ENCODE results near the gene MYO1D. TPM values are rescaled to one million over a fixed set of nuclear protein-coding genes. Genes with fewer than 3 reads are reported as not detected.
"Not testable (repeated sequence)": the region's sequence is repeated elsewhere in the genome, so short reads cannot be mapped to it uniquely, and the experiment has no call there.

Gene MYO1D
- total and polyA plus RNA-seq, 5 donors, result 5.8 to 17.0 (median 10.4) TPM

GRCh38 chr17:32755045-32755805 is 121.7 kb downstream of the MYO1D start:
- no peaks in the 10 kb centered on the region for H3K27me3 ChIP-seq (ENCODE audit: control insufficient read depth, insufficient read depth)
- ATAC-seq (peak; percentile 65 to 73), DNase-seq (no peak)
- no peak overlapping the region for H3K27ac ChIP-seq (ENCODE audit: low read length)
- no peaks in the 10 kb centered on the region for H3K4me1 ChIP-seq (ENCODE audit: control insufficient read depth, insufficient read depth, low read length)
- no peaks in the 10 kb centered on the region for H3K9me3 ChIP-seq (ENCODE audit: control insufficient read depth, low read length)
- intact Hi-C loops (cut with DNase I), result loop anchor here in 2 of 4 donors (10.0 kb wide), 2 partner anchors 270 to 290 kb away; partner anchors contain the start of gene CDK5R1 (in 1 of the 2)
- H3K4me3 ChIP-seq (ENCODE audit: low read length), result no peak overlapping the region
- WGBS, result 78% methylated on average over 7 of the region's 7 CpGs

DNA sequence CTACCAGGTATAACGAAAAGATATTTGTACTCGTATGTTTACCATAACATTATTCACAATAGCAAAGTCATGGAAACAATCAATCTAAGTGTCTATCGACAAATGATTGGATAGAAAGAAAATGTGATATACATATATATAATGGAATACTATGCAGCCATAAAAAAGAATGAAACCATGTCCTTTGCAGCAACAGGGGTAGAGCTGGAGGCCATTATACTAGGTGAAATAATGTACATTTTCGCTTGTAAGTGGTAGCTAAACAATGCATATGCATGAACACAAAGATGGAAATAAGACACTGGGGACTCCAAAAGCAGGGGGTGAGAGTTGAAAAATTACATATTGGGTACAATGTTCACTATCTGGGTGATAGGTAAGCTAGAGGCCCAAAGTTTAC is 124.0 kb downstream of the MYO1D start:
- no peaks in the 10 kb centered on the region for H3K27me3 ChIP-seq (ENCODE audit: control insufficient read depth, insufficient read depth)
- H3K4me3 ChIP-seq (ENCODE audit: low read length), result no peak overlapping the region
- no peaks in the 10 kb centered on the region for H3K4me1 ChIP-seq (ENCODE audit: control insufficient read depth, insufficient read depth, low read length)
- DNase-seq (no peak), ATAC-seq (no peak)
- H3K9me3 ChIP-seq (ENCODE audit: control insufficient read depth, low read length), result no peaks in the 10 kb centered on the region
- 98% methylated on average over 4 of the region's 4 CpGs for WGBS
- intact Hi-C loops (cut with DNase I), result loop anchor here in 3 of 4 donors (5.0 to 10.0 kb wide), 4 partner anchors 96 to 288 kb away; partner anchors contain the start of gene CDK5R1 (in 1 of the 3)
- no peak overlapping the region for H3K27ac ChIP-seq (ENCODE audit: low read length)

- no peak for ATAC-seq
- H3K4me1 ChIP-seq (ENCODE audit: control insufficient read depth, insufficient read depth, low read length), result no peaks in the 10 kb centered on the region
- no peaks in the 10 kb centered on the region for H3K9me3 ChIP-seq (ENCODE audit: control insufficient read depth, low read length)
- intact Hi-C loops (cut with DNase I), result no loop called here
- WGBS, result 83% methylated on average over 2 of the region's 2 CpGs
- no peak overlapping the region for H3K27ac ChIP-seq (ENCODE audit: low read length)
- no peaks in the 10 kb centered on the region for H3K27me3 ChIP-seq (ENCODE audit: control insufficient read depth, insufficient read depth)
- H3K4me3 ChIP-seq (ENCODE audit: low read length), result no peak overlapping the region
- DNase-seq, result no peak
These were observed 129.1 kb downstream of the MYO1D start for GRCh38 chr17:32747856-32748255.

DNA sequence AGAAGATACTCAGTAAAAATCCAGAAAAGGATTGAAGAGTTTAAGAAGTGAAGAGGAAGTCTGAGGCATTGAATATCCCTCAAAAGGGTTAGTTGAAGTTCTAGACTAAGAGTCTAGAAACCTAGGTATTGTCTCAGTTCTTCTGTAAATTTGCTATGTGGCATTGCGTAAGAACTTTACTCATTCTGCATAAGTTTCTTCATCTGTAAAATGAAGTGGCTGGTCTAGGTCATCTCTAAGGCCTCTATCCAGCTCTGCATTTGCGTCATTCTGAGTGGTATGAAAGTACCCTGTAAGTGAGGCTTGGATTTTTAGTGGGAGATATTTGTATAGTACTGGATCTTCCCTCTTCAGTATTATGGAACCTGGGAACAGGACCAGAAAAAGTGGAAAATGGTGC is 130.2 kb downstream of the MYO1D start:
- Histone ChIP-seq H3K27ac (ENCODE audit: low read length) (no peak overlapping the region), H3K4me1 (ENCODE audit: control insufficient read depth, insufficient read depth, low read length) (no peaks in the 10 kb centered on the region), H3K27me3 (ENCODE audit: control insufficient read depth, insufficient read depth) (no peaks in the 10 kb centered on the region), H3K4me3 (ENCODE audit: low read length) (no peak overlapping the region), H3K9me3 (ENCODE audit: control insufficient read depth, low read length) (no peaks in the 10 kb centered on the region)
- DNase-seq, result no peak
- intact Hi-C loops (cut with DNase I), result no loop called here
- no peak for ATAC-seq
- 91% methylated on average over 2 of the region's 2 CpGs for WGBS

DNA sequence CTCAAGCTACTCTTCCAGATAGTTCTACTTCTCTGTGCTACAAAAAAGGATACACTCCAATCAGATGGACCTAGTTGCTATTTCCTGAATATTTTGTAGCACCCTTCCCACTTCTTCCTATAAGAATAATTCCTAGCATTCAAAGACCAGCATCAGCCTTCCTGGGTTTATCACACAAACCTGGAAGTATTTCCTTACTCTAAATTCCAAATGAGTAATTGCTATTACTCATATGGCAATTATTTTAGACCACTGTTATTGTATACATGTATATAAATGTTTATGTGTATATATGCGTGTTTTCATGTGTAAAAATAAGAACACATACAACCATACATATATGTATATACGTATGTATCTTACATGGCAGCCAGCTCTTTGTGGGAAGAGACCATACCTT is 130.6 kb downstream of the MYO1D start:
- Histone ChIP-seq H3K4me3 (ENCODE audit: low read length) (no peak overlapping the region), H3K4me1 (ENCODE audit: control insufficient read depth, insufficient read depth, low read length) (no peaks in the 10 kb centered on the region), H3K9me3 (ENCODE audit: control insufficient read depth, low read length) (no peaks in the 10 kb centered on the region), H3K27me3 (ENCODE audit: control insufficient read depth, insufficient read depth) (no peaks in the 10 kb centered on the region), H3K27ac (ENCODE audit: low read length) (no peak overlapping the region)
- intact Hi-C loops (cut with DNase I), result no loop called here
- DNase-seq (no peak), ATAC-seq (no peak)
- WGBS, result 93% methylated on average over 2 of the region's 2 CpGs

GRCh38 chr17:32742681-32743538 is 134.0 kb downstream of the MYO1D start:
- Histone ChIP-seq H3K27me3 (ENCODE audit: control insufficient read depth, insufficient read depth) (no peaks in the 10 kb centered on the region), H3K4me1 (ENCODE audit: control insufficient read depth, insufficient read depth, low read length) (no peaks in the 10 kb centered on the region), H3K4me3 (ENCODE audit: low read length) (no peak overlapping the region), H3K9me3 (ENCODE audit: control insufficient read depth, low read length) (no peaks in the 10 kb centered on the region), H3K27ac (ENCODE audit: low read length) (no peak overlapping the region)
- ATAC-seq (no peak), DNase-seq (no peak)
- WGBS, result 72% methylated on average over 4 of the region's 4 CpGs
- intact Hi-C loops (cut with DNase I), result no loop called here

DNA sequence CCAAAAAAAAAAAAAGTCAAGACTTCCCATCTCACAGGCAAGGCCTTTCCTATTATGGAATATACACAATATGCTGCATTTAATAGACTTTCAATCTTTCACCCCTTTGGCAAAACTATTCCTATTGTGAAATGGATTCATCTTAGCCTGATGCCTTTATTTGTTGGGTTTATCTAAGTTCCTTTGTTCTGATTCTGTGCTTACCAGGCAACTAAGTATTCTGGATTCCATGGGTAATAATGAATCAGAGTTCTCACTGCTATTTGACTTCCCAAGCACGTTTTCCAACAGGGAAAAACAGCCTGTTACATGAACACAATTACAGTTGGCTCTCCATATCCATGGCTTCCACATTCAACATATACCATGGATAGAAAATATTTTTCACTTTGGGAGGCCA is 135.5 kb downstream of the MYO1D start:
- DNase-seq, result no peak
- no peaks in the 10 kb centered on the region for H3K4me1 ChIP-seq (ENCODE audit: control insufficient read depth, insufficient read depth, low read length)
- intact Hi-C loops (cut with DNase I), result no loop called here
- ATAC-seq, result no peak
- no peaks in the 10 kb centered on the region for H3K9me3 ChIP-seq (ENCODE audit: control insufficient read depth, low read length)
- no peak overlapping the region for H3K27ac ChIP-seq (ENCODE audit: low read length)
- WGBS, result 88% methylated on average over 1 of the region's 1 CpG
- H3K27me3 ChIP-seq (ENCODE audit: control insufficient read depth, insufficient read depth), result no peaks in the 10 kb centered on the region
- no peak overlapping the region for H3K4me3 ChIP-seq (ENCODE audit: low read length)

DNA sequence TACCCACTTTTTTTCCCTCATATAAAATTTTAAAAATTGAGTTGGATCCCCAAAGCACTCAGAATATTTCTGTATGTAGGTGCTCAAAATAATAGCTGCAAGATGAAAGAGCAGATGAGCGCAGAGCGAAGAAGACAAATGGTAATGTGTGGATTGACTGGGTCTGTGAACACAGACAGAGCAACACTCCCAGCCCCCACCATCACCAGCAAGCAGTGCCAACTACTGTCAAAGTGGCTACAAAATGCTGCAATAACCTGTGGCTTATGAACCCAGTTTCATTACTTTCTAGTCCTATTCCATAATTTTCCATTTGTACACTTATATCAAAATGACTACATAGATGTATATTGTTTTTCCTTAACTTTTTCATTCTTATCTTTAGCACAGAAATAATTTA is 137.2 kb downstream of the MYO1D start:
- intact Hi-C loops (cut with DNase I), result no loop called here
- no peak overlapping the region for H3K27ac ChIP-seq (ENCODE audit: low read length)
- no peaks in the 10 kb centered on the region for H3K27me3 ChIP-seq (ENCODE audit: control insufficient read depth, insufficient read depth)
- H3K4me1 ChIP-seq (ENCODE audit: control insufficient read depth, insufficient read depth, low read length), result no peaks in the 10 kb centered on the region
- ATAC-seq (no peak), DNase-seq (no peak)
- no peaks in the 10 kb centered on the region for H3K9me3 ChIP-seq (ENCODE audit: control insufficient read depth, low read length)
- no peak overlapping the region for H3K4me3 ChIP-seq (ENCODE audit: low read length)
- WGBS, result 97% methylated on average over 2 of the region's 2 CpGs

GRCh38 chr17:32739151-32739550 is 137.8 kb downstream of the MYO1D start:
- H3K4me1 ChIP-seq (ENCODE audit: control insufficient read depth, insufficient read depth, low read length); H3K27me3 ChIP-seq (ENCODE audit: control insufficient read depth, insufficient read depth); H3K9me3 ChIP-seq (ENCODE audit: control insufficient read depth, low read length); H3K4me3 ChIP-seq (ENCODE audit: low read length); DNase-seq; H3K27ac ChIP-seq (ENCODE audit: low read length); intact Hi-C loops (cut with DNase I); ATAC-seq: not testable (repeated sequence)
- 90% methylated on average over 4 of the region's 4 CpGs for WGBS

DNA sequence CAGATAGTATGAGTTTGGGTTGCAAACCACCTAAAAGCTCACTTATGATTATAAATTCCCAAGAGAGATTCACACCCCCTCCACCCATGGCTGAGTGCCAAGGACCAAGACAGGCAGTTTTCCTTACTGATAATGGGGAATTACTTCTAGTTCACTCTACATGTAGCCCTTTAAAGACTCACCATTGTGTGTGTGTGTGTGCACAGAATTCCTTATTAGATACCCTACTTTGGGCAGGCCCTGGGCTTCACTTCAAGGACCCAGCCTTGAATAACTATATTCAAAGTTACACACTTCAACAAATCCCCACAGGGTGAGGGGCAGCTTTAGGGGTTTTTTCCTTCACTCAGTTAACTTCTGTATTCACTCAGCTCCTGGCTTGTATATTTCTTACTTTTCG is 143.5 kb downstream of the MYO1D start:
- DNase-seq, result no peak
- intact Hi-C loops (cut with DNase I), result no loop called here
- ATAC-seq, result no peak
- 95% methylated on average over 1 of the region's 1 CpG for WGBS
- H3K4me3 ChIP-seq (ENCODE audit: low read length), result no peak overlapping the region
- H3K27ac ChIP-seq (ENCODE audit: low read length), result no peak overlapping the region
- H3K9me3 ChIP-seq (ENCODE audit: control insufficient read depth, low read length), result no peaks in the 10 kb centered on the region
- H3K27me3 ChIP-seq (ENCODE audit: control insufficient read depth, insufficient read depth), result no peaks in the 10 kb centered on the region
- H3K4me1 ChIP-seq (ENCODE audit: control insufficient read depth, insufficient read depth, low read length), result no peaks in the 10 kb centered on the region

DNA sequence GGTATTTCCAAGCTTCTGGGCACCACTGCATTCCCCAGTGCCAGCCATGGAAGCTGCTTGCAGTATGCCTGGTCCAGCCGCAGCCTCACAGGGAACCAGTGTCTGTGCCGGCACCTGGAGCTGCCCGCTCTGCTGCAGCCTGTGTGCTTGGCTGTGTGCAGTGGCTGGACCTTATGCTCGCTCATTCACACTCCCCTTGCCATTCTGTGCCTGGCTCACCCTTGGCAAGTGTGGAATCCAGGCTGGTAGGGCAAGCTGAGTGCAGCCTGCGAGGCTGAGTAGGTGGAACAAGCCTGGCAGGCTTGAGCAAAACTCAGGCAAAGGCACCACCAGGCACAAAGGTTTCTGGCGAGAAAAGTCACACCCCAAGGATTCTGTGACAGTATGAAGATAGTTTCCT is 144.0 kb downstream of the MYO1D start:
- no peak for ATAC-seq

More for the DNA sequence above, 144.0 kb downstream of the MYO1D start:
- Histone ChIP-seq H3K4me1 (ENCODE audit: control insufficient read depth, insufficient read depth, low read length) (no peaks in the 10 kb centered on the region), H3K4me3 (ENCODE audit: low read length) (no peak overlapping the region), H3K27ac (ENCODE audit: low read length) (no peak overlapping the region), H3K27me3 (ENCODE audit: control insufficient read depth, insufficient read depth) (no peaks in the 10 kb centered on the region), H3K9me3 (ENCODE audit: control insufficient read depth, low read length) (no peaks in the 10 kb centered on the region)
- no peak for DNase-seq
- intact Hi-C loops (cut with DNase I), result no loop called here
- 95% methylated on average over 6 of the region's 6 CpGs for WGBS

Data from right cardiac atrium (tissue), 5 donors.